ENCODE data around the gene POU2AF1.

DNA sequence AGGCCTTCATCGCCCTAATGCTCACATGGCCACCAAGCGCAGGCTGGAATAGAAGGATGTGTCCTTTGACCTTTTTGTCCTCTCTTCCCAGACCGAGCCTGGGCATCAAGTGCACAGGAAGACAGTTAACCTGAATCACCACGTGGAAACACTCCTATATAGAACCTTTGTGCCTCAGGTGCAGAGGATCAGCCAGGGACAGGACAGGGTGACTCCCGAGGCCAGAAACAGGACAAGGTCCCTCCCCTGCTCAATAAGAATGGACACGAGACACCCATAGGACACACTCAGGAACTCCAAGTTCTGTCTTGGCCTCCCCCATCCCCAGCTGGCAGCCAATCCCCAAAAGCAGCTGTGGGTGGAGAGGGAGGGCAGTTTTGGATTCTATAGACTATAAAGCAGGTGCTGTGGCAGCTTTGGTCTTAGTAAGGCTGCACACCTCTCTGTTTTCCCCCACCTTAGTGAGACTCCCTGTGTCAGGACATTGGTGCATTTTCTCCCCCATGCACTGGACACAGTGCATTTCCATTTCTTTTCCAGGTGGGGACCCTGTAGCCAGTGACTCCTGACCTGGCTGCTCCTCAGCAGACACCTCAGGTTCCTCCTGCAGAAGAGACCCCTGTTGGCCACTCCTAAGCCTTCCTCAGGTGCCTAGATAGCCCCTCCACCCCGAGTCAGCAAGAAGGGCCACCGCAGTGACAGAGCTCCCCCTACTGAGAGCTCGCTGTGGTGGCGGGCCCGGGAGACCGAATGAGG, 43.6 kb upstream of the POU2AF1 start:
- TF ChIP-seq, protein P1, sequence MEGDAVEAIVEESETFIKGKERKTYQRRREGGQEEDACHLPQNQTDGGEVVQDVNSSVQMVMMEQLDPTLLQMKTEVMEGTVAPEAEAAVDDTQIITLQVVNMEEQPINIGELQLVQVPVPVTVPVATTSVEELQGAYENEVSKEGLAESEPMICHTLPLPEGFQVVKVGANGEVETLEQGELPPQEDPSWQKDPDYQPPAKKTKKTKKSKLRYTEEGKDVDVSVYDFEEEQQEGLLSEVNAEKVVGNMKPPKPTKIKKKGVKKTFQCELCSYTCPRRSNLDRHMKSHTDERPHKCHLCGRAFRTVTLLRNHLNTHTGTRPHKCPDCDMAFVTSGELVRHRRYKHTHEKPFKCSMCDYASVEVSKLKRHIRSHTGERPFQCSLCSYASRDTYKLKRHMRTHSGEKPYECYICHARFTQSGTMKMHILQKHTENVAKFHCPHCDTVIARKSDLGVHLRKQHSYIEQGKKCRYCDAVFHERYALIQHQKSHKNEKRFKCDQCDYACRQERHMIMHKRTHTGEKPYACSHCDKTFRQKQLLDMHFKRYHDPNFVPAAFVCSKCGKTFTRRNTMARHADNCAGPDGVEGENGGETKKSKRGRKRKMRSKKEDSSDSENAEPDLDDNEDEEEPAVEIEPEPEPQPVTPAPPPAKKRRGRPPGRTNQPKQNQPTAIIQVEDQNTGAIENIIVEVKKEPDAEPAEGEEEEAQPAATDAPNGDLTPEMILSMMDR (IDR thresholded peaks at IDR 0.05): peak; percentile 62 to 75 (median 71)
- TF ChIP-seq EP300 (IDR thresholded peaks at IDR 0.05; ENCODE audit: low read depth): no peak
